Activated naive CD8-positive, alpha-beta T cell treated with anti-CD3 and anti-CD28 coated beads for 36 hours (primary cell): ENCODE measurements around the gene UBA1. TPM values are rescaled to one million over a fixed set of nuclear protein-coding genes. Genes with fewer than 3 reads are reported as not detected.

Experiments used
- DNase-seq: peaks from one replicate; pipeline ENCODE4 v3.0.0; 2021
- H3K27ac Mint-ChIP-seq: one replicate; pipeline ENCODE4 v1.8.0; 2022; ENCODE audit warnings: mild to moderate bottlenecking, moderate library complexity, mixed read lengths
- H3K27me3 Mint-ChIP-seq: one replicate; pipeline ENCODE4 v1.8.0; 2022; ENCODE audit warnings: mild to moderate bottlenecking, mixed read lengths
- H3K36me3 Mint-ChIP-seq: one replicate; pipeline ENCODE4 v1.8.0; 2021; ENCODE audit warnings: mild to moderate bottlenecking, mixed read lengths
- H3K4me1 Mint-ChIP-seq: one replicate; pipeline ENCODE4 v1.8.0; 2021; ENCODE audit warnings: mixed read lengths
- H3K4me3 Mint-ChIP-seq: one replicate; pipeline ENCODE4 v1.8.0; 2022; ENCODE audit warnings: mild to moderate bottlenecking, moderate library complexity, mixed read lengths
- H3K9me3 Mint-ChIP-seq: one replicate; pipeline ENCODE4 v1.8.0; 2022; ENCODE audit warnings: mixed read lengths
- total RNA-seq, 2 experiments: library from RNA; stranded (reverse); gene quantifications; one replicate each; pipeline ENCODE4 v1.2.3, GENCODE V29; 2021

Gene UBA1
- total RNA-seq, 2 experiments from 2014 or later, result 219 to 227 TPM

- H3K9me3 Mint-ChIP-seq, result no peaks in the 10 kb centered on the region
- H3K36me3 Mint-ChIP-seq, result peaks cover 20% of the 10 kb centered on the region
- H3K4me3 Mint-ChIP-seq, result no peak overlapping the region
- H3K4me1 Mint-ChIP-seq, result peaks cover 20% of the 10 kb centered on the region
- H3K27me3 Mint-ChIP-seq, result no peaks in the 10 kb centered on the region
- no peak overlapping the region for H3K27ac Mint-ChIP-seq
- no peak for DNase-seq
Measured at GRCh38 chrX:47223476-47224250, 30.0 kb downstream of the UBA1 start.

DNA sequence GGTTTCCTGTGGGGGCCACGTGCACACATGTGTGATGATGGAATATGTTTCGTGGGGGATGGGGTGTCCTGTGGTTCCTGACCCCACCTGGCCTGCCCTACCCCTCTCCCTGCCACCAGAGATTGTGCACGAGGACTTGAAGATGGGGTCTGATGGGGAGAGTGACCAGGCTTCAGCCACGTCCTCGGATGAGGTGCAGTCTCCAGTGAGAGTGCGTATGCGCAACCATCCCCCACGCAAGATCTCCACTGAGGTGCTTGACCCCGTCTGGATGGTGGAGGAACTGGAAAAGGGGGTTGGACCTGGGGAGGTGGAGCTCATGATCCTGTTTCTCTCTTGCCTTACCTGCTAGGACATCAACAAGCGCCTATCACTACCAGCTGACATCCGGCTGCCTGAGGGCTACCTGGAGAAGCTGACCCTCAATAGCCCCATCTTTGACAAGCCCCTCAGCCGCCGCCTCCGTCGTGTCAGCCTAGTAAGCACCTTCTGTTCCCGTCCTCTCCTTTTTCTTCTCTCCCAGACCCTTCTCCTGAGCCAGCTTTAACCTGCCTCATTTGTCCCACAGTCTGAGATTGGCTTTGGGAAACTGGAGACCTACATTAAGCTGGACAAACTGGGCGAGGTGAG, 30.8 kb downstream of the UBA1 start:
- no peaks in the 10 kb centered on the region for H3K27me3 Mint-ChIP-seq
- peaks cover 17% of the 10 kb centered on the region for H3K36me3 Mint-ChIP-seq
- no peaks in the 10 kb centered on the region for H3K9me3 Mint-ChIP-seq
- H3K27ac Mint-ChIP-seq, result no peak overlapping the region
- H3K4me1 Mint-ChIP-seq, result peaks cover 18% of the 10 kb centered on the region
- no peak overlapping the region for H3K4me3 Mint-ChIP-seq
- DNase-seq, result no peak

- no peak for DNase-seq
- no peak overlapping the region for H3K4me3 Mint-ChIP-seq
- H3K27ac Mint-ChIP-seq, result no peak overlapping the region
- H3K27me3 Mint-ChIP-seq, result no peaks in the 10 kb centered on the region
- no peaks in the 10 kb centered on the region for H3K9me3 Mint-ChIP-seq
- H3K4me1 Mint-ChIP-seq, result peaks cover 16% of the 10 kb centered on the region
- H3K36me3 Mint-ChIP-seq, result peaks cover 15% of the 10 kb centered on the region
Measured at GRCh38 chrX:47224896-47225290, 31.3 kb downstream of the UBA1 start.

GRCh38 chrX:47226071-47226470, 32.4 kb downstream of the UBA1 start:
- H3K27me3 Mint-ChIP-seq, result no peaks in the 10 kb centered on the region
- H3K9me3 Mint-ChIP-seq, result no peaks in the 10 kb centered on the region
- H3K36me3 Mint-ChIP-seq, result peaks cover 9% of the 10 kb centered on the region
- no peak overlapping the region for H3K27ac Mint-ChIP-seq
- DNase-seq, result no peak
- no peak overlapping the region for H3K4me3 Mint-ChIP-seq
- H3K4me1 Mint-ChIP-seq, result peaks cover 4% of the 10 kb centered on the region

- DNase-seq, result no peak
- Mint-ChIP-seq H3K36me3 (peaks cover 13% of the 10 kb centered on the region), H3K4me3 (no peak overlapping the region), H3K4me1 (peaks cover 4% of the 10 kb centered on the region), H3K9me3 (no peaks in the 10 kb centered on the region), H3K27me3 (no peaks in the 10 kb centered on the region), H3K27ac (no peak overlapping the region)
Measured at GRCh38 chrX:47226531-47227333, 33.1 kb downstream of the UBA1 start.

DNA sequence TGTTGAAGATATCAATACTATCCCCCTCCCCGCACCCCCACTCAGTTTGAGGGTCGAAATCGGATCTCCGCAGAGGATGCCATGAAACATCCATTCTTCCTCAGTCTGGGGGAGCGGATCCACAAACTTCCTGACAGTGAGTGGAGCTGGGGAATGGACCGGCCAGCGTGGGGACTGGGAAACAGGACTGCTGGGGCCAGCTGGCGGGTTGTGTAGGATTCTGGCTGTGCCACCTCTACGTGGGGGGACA, 33.6 kb downstream of the UBA1 start:
- Mint-ChIP-seq H3K9me3 (no peaks in the 10 kb centered on the region), H3K36me3 (peaks cover 11% of the 10 kb centered on the region), H3K27ac (no peak overlapping the region), H3K4me3 (no peak overlapping the region), H3K4me1 (no peaks in the 10 kb centered on the region), H3K27me3 (no peaks in the 10 kb centered on the region)
- no peak for DNase-seq

- Mint-ChIP-seq H3K27me3 (no peaks in the 10 kb centered on the region), H3K9me3 (no peaks in the 10 kb centered on the region), H3K27ac (no peak overlapping the region), H3K36me3 (peaks cover 10% of the 10 kb centered on the region), H3K4me3 (no peak overlapping the region), H3K4me1 (no peaks in the 10 kb centered on the region)
- DNase-seq, result no peak
Measured at GRCh38 chrX:47228550-47229270, 35.1 kb downstream of the UBA1 start.

GRCh38 chrX:47229427-47229826, 35.8 kb downstream of the UBA1 start:
- DNase-seq, result no peak
- Mint-ChIP-seq H3K9me3 (no peaks in the 10 kb centered on the region), H3K4me3 (no peak overlapping the region), H3K27me3 (no peaks in the 10 kb centered on the region), H3K27ac (no peak overlapping the region), H3K36me3 (peaks cover 10% of the 10 kb centered on the region), H3K4me1 (no peaks in the 10 kb centered on the region)

- no peak for DNase-seq
- H3K27ac Mint-ChIP-seq, result peak overlapping the region; percentile 48
- H3K4me3 Mint-ChIP-seq, result no peak overlapping the region
- H3K4me1 Mint-ChIP-seq, result peaks cover 2% of the 10 kb centered on the region
- no peaks in the 10 kb centered on the region for H3K27me3 Mint-ChIP-seq
- peaks cover 11% of the 10 kb centered on the region for H3K36me3 Mint-ChIP-seq
- H3K9me3 Mint-ChIP-seq, result no peaks in the 10 kb centered on the region
Measured at GRCh38 chrX:47230136-47230868, 36.7 kb downstream of the UBA1 start.

- Mint-ChIP-seq H3K27ac (no peak overlapping the region), H3K4me3 (no peak overlapping the region), H3K9me3 (no peaks in the 10 kb centered on the region), H3K4me1 (peaks cover 11% of the 10 kb centered on the region), H3K36me3 (peaks cover 16% of the 10 kb centered on the region), H3K27me3 (no peaks in the 10 kb centered on the region)
- DNase-seq, result no peak
Measured at GRCh38 chrX:47231167-47231566, 37.5 kb downstream of the UBA1 start.

- H3K4me1 Mint-ChIP-seq, result peaks cover 18% of the 10 kb centered on the region
- peaks cover 16% of the 10 kb centered on the region for H3K36me3 Mint-ChIP-seq
- H3K9me3 Mint-ChIP-seq, result no peaks in the 10 kb centered on the region
- peak overlapping the region; percentile 96 for H3K27ac Mint-ChIP-seq
- H3K27me3 Mint-ChIP-seq, result no peaks in the 10 kb centered on the region
- DNase-seq, result no peak
- H3K4me3 Mint-ChIP-seq, result peak overlapping the region; percentile 92
Measured at GRCh38 chrX:47232197-47232802, 38.7 kb downstream of the UBA1 start.

- DNase-seq, result peak; percentile 68
- Mint-ChIP-seq H3K9me3 (no peaks in the 10 kb centered on the region), H3K4me1 (peaks cover 19% of the 10 kb centered on the region), H3K27ac (peak within 1 kb of the TSS; percentile 96), H3K27me3 (no peaks in the 10 kb centered on the region), H3K36me3 (peaks cover 16% of the 10 kb centered on the region), H3K4me3 (peak within 1 kb of the TSS; percentile 92)
Measured at GRCh38 chrX:47232803-47233332, 39.2 kb downstream of the UBA1 start, which contains the start of gene USP11. USP11 (plus strand) TSS chrX:47233009; CDS start chrX:47233044, 35 bp downstream.

DNA sequence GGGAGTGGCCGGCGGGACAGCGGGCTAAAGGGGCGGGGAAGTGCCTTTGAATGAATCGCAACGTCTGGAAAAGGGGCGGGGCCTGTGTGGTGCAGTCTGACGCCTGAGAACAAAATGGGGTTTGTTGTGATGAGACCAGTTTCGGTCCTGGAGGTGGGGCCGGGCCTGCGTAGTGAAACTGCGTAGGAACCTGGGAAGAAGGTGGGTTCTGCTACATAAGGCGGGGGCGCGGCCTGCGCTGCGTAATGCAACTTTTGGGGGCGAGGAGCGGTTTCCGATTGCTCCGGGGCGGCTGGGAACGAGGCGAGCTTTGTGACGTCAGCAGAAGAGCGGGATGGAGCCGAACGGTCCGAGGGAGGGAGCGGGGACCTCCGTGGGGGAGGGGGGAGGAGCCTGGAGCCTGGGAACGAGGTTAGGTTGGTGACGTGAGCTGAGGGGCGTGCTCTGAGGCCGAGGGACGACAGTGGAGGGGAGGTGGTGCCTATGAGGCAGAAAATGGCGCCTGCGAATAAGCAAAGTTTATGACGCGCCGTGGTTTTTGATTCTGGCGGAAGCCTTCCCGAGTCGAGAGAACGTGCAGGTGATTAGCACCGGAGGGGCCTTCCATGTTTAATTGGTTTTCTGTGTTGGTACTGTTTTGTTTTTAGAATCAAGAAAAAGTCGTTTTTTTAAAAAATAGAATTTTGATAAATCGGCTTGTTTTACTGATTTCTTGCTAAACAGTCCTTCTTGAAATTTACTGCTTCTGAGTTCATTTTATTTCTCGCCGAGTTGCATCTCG, 39.9 kb downstream of the UBA1 start:
- Mint-ChIP-seq H3K4me1 (peaks cover 19% of the 10 kb centered on the region), H3K4me3 (peak overlapping the region; percentile 92), H3K9me3 (no peaks in the 10 kb centered on the region), H3K27me3 (no peaks in the 10 kb centered on the region), H3K27ac (peak overlapping the region; percentile 96), H3K36me3 (peaks cover 16% of the 10 kb centered on the region)
- peak; percentile 93 for DNase-seq
